ENCODE results near the gene DSCAM. TPM values are rescaled to one million over a fixed set of nuclear protein-coding genes. Genes with fewer than 3 reads are reported as not detected.

Gene DSCAM
- total and polyA plus RNA-seq, 4 experiments from 2014 or later = not detected

DNA sequence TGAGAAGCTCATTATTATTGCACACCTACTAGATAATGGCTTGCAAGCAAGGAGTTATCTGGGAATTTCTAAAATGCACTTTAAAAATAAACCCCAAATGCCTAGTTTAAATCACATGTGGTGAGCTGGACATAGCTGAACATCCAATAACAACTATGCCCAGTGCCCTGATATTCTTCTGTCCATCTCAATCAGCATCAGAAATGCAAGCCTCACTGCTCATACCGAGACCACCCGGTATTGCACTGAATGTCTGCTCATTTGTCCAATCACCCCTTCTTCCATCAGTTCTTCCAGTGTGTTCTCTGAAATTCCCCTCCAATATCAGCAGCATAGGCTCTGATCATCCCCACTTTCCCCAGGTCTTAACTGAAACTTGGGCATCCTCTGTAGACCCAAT lies 383.8 kb downstream of the DSCAM start:
- no peak overlapping the region for H3K27ac Mint-ChIP-seq
- H3K27ac ChIP-seq (ENCODE audit: low read depth, low read length) = no peak overlapping the region
- no peak for DNase-seq
- no peak overlapping the region for H3K4me3 ChIP-seq (ENCODE audit: low read length in 2 of 2)
- no peaks in the 10 kb centered on the region for H3K4me1 Mint-ChIP-seq
- ChIA-PET CTCF (ENCODE audit: partially characterized antibody) (no interaction called here), POLR2A (ENCODE audit: partially characterized antibody) (no interaction called here)
- no peak overlapping the region for H3K4me3 Mint-ChIP-seq
- no peaks in the 10 kb centered on the region for H3K36me3 Mint-ChIP-seq
- no peaks in the 10 kb centered on the region for H3K27me3 Mint-ChIP-seq
- no peaks in the 10 kb centered on the region for H3K27me3 ChIP-seq (ENCODE audit: insufficient read depth, low read length)
- intact Hi-C loops (cut with micrococcal nuclease) = no loop called here
- peaks cover 0 to 5% (median 0%) of the 10 kb centered on the region in 8 donors for H3K9me3 Mint-ChIP-seq
- H3K9me3 ChIP-seq (ENCODE audit: control insufficient read depth in 1 of 2, low read length in 2 of 2) = no peaks in the 10 kb centered on the region
- H3K36me3 ChIP-seq (ENCODE audit: insufficient read depth, low read length) = no peaks in the 10 kb centered on the region
- no peaks in the 10 kb centered on the region for H3K4me1 ChIP-seq (ENCODE audit: insufficient read depth, low read length)

DNA sequence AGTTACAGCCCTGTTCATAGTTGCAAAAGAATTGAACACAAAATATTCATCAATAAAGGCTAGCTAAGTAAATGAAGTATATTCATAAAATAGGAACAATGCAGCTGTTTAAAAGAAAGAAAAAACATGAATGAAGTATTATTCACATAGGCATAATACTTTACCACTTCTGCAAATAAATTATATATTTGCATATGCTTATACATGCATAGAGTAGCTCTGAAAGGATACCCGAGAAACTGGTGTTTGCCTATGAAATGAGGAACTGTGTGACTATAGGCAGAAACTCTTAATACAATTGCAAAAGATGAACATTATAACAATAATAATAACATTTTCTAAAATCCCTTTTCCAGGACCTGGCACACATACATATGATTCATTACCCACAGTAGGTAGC lies 385.9 kb downstream of the DSCAM start:
- peaks cover 0 to 7% (median 0%) of the 10 kb centered on the region in 8 donors for H3K9me3 Mint-ChIP-seq
- Histone ChIP-seq H3K36me3 (ENCODE audit: insufficient read depth, low read length) (no peaks in the 10 kb centered on the region), H3K4me3 (ENCODE audit: low read length in 2 of 2) (no peak overlapping the region), H3K9me3 (ENCODE audit: control insufficient read depth in 1 of 2, low read length in 2 of 2) (no peaks in the 10 kb centered on the region), H3K27me3 (ENCODE audit: insufficient read depth, low read length) (no peaks in the 10 kb centered on the region), H3K4me1 (ENCODE audit: insufficient read depth, low read length) (no peaks in the 10 kb centered on the region), H3K27ac (ENCODE audit: low read depth, low read length) (no peak overlapping the region)
- no peaks in the 10 kb centered on the region for H3K4me1 Mint-ChIP-seq
- ChIA-PET POLR2A (ENCODE audit: partially characterized antibody) (no interaction called here), CTCF (ENCODE audit: partially characterized antibody) (no interaction called here)
- H3K27me3 Mint-ChIP-seq = no peaks in the 10 kb centered on the region
- no peak for DNase-seq
- no peaks in the 10 kb centered on the region for H3K36me3 Mint-ChIP-seq
- intact Hi-C loops (cut with micrococcal nuclease) = no loop called here
- no peak overlapping the region for H3K4me3 Mint-ChIP-seq
- H3K27ac Mint-ChIP-seq = no peak overlapping the region

DNA sequence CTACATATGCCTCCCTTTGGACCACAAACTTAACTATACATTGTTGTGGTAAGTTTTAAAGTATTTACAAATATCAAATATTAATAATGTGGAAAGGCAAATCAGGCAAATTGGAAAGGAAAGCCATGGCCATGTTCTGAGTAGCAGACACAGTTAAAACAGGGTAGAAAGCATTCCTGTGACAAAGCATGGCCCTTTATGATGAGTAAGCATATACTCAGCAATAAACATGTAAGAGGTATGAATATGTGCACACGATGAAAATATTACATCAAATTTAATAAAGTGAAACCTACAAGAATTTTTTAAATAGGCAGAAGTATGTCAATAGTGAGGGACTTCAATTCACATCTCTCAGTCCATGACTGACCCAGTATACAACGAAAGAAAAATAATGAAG lies 389.2 kb downstream of the DSCAM start:
- DNase-seq = no peak
- Histone ChIP-seq H3K27ac (ENCODE audit: low read depth, low read length) (no peak overlapping the region), H3K4me3 (ENCODE audit: low read length in 2 of 2) (no peak overlapping the region), H3K9me3 (ENCODE audit: control insufficient read depth in 1 of 2, low read length in 2 of 2) (no peaks in the 10 kb centered on the region), H3K4me1 (ENCODE audit: insufficient read depth, low read length) (no peaks in the 10 kb centered on the region), H3K27me3 (ENCODE audit: insufficient read depth, low read length) (no peaks in the 10 kb centered on the region), H3K36me3 (ENCODE audit: insufficient read depth, low read length) (no peaks in the 10 kb centered on the region)
- ChIA-PET CTCF (ENCODE audit: partially characterized antibody) (no interaction called here), POLR2A (ENCODE audit: partially characterized antibody) (no interaction called here)
- intact Hi-C loops (cut with micrococcal nuclease) = no loop called here
- Mint-ChIP-seq H3K27ac (no peak overlapping the region), H3K27me3 (peaks cover 0 to 1% of the 10 kb centered on the region in 2 donors), H3K4me1 (no peaks in the 10 kb centered on the region), H3K4me3 (no peak overlapping the region), H3K9me3 (peaks cover 0 to 3% (median 0%) of the 10 kb centered on the region in 8 donors), H3K36me3 (no peaks in the 10 kb centered on the region)

DNA sequence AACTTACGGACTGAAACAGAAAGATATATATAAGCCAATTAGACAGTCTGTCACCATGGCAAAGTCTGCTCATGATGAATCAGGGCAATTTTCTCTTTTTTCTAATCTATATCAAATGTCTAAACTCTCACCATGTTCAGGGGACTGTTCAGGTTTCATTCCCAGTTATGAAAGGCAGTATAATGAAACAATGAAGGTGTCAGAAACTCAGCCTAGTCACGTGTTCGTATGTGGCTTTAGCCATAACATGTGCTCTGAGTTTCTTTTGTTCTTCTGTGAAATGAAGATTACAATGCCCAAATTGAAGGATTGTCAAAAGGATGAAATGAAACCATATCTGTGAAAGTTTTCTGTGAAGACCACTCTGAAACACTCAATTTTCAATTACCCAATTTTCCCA lies 392.9 kb downstream of the DSCAM start:
- Mint-ChIP-seq H3K36me3 (no peaks in the 10 kb centered on the region), H3K27ac (no peak overlapping the region), H3K9me3 (peaks cover 0 to 3% (median 0%) of the 10 kb centered on the region in 8 donors), H3K4me3 (no peak overlapping the region), H3K27me3 (peaks cover 0 to 1% of the 10 kb centered on the region in 2 donors), H3K4me1 (no peaks in the 10 kb centered on the region)
- POLR2A ChIA-PET (ENCODE audit: partially characterized antibody) = no interaction called here
- CTCF ChIA-PET (ENCODE audit: partially characterized antibody) = no interaction called here
- Histone ChIP-seq H3K27ac (ENCODE audit: low read depth, low read length) (no peak overlapping the region), H3K9me3 (ENCODE audit: control insufficient read depth in 1 of 2, low read length in 2 of 2) (no peaks in the 10 kb centered on the region), H3K4me1 (ENCODE audit: insufficient read depth, low read length) (no peaks in the 10 kb centered on the region), H3K27me3 (ENCODE audit: insufficient read depth, low read length) (no peaks in the 10 kb centered on the region), H3K4me3 (ENCODE audit: low read length in 2 of 2) (no peak overlapping the region), H3K36me3 (ENCODE audit: insufficient read depth, low read length) (no peaks in the 10 kb centered on the region)
- no peak for DNase-seq
- intact Hi-C loops (cut with micrococcal nuclease) = no loop called here

DNA sequence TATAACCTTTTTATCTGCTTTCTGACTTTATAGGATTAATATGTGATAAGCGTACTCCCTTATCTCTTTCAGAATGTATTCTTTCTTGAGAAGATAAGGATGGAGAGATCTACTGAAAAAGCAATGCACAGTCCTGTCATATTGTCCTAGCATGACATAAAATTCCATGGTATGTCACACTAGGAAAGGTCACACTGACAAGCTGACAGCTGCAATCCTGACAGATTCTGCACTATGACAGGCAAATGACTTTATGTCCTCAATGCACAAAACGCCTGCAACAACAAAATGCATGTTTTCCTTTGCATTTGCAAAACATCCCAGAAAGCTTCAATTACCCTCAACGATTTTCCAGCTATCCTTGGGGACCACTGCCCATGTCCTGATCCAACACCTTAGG lies 393.8 kb downstream of the DSCAM start:
- intact Hi-C loops (cut with micrococcal nuclease) = no loop called here
- Histone ChIP-seq H3K4me3 (ENCODE audit: low read length in 2 of 2) (no peak overlapping the region), H3K27me3 (ENCODE audit: insufficient read depth, low read length) (no peaks in the 10 kb centered on the region), H3K36me3 (ENCODE audit: insufficient read depth, low read length) (no peaks in the 10 kb centered on the region), H3K4me1 (ENCODE audit: insufficient read depth, low read length) (no peaks in the 10 kb centered on the region), H3K27ac (ENCODE audit: low read depth, low read length) (no peak overlapping the region), H3K9me3 (ENCODE audit: control insufficient read depth in 1 of 2, low read length in 2 of 2) (no peaks in the 10 kb centered on the region)
- Mint-ChIP-seq H3K36me3 (no peaks in the 10 kb centered on the region), H3K4me1 (no peaks in the 10 kb centered on the region), H3K9me3 (peaks cover 0 to 3% (median 0%) of the 10 kb centered on the region in 8 donors), H3K27me3 (peaks cover 0 to 1% of the 10 kb centered on the region in 2 donors), H3K4me3 (no peak overlapping the region), H3K27ac (no peak overlapping the region)
- POLR2A ChIA-PET (ENCODE audit: partially characterized antibody) = no interaction called here
- CTCF ChIA-PET (ENCODE audit: partially characterized antibody) = no interaction called here
- DNase-seq = no peak

DNA sequence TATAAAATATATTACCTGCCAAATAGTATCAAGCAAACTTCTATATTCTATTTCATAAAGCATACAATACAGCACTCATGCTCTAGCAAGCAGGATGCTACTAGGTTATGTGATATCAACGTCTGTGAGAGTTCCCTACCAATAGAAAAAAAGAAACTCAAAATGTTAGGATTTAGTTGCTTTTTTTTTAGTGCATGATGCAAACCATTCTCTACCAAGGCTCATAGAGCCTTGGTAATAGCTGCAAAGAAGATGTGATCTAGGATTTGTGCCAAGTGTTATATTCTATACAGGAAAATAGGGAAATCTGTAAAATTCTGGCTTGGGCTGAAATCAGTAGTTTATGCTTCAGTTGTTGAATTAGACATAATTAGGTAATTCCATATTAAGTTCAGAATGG lies 394.4 kb downstream of the DSCAM start:
- Mint-ChIP-seq H3K9me3 (peaks cover 0 to 3% (median 0%) of the 10 kb centered on the region in 8 donors), H3K4me3 (no peak overlapping the region), H3K27me3 (peaks cover 0 to 1% of the 10 kb centered on the region in 2 donors), H3K4me1 (no peaks in the 10 kb centered on the region), H3K27ac (no peak overlapping the region), H3K36me3 (no peaks in the 10 kb centered on the region)
- intact Hi-C loops (cut with micrococcal nuclease) = no loop called here
- ChIA-PET CTCF (ENCODE audit: partially characterized antibody) (no interaction called here), POLR2A (ENCODE audit: partially characterized antibody) (no interaction called here)
- Histone ChIP-seq H3K27ac (ENCODE audit: low read depth, low read length) (no peak overlapping the region), H3K36me3 (ENCODE audit: insufficient read depth, low read length) (no peaks in the 10 kb centered on the region), H3K4me3 (ENCODE audit: low read length in 2 of 2) (no peak overlapping the region), H3K27me3 (ENCODE audit: insufficient read depth, low read length) (no peaks in the 10 kb centered on the region), H3K4me1 (ENCODE audit: insufficient read depth, low read length) (no peaks in the 10 kb centered on the region), H3K9me3 (ENCODE audit: control insufficient read depth in 1 of 2, low read length in 2 of 2) (no peaks in the 10 kb centered on the region)
- no peak for DNase-seq

DNA sequence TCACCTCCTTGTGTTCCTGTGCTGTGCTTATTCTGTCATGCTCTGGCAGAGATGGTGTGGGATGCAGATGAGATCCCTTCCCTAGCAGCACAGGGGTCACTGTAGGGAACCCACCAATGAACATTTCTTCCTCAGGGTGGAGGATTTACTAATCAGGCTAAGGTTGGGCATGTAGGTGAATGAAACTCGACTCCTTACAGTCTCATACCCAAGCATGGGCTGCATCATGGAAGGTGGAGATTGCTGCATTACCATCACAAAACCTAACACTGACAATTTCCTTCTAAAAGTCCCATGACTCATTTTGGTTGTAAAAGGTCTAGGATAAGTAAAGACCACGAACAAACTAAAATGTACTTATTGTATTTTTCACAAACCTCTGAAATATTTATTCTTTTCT lies 399.9 kb downstream of the DSCAM start:
- no peaks in the 10 kb centered on the region for H3K36me3 ChIP-seq (ENCODE audit: insufficient read depth, low read length)
- Mint-ChIP-seq H3K36me3 (no peaks in the 10 kb centered on the region), H3K9me3 (peaks cover 0 to 10% (median 9%) of the 10 kb centered on the region in 8 donors), H3K4me3 (no peak overlapping the region), H3K27ac (no peak overlapping the region), H3K27me3 (no peaks in the 10 kb centered on the region), H3K4me1 (no peaks in the 10 kb centered on the region)
- intact Hi-C loops (cut with micrococcal nuclease) = no loop called here
- no peak for DNase-seq
- H3K4me1 ChIP-seq (ENCODE audit: insufficient read depth, low read length) = no peaks in the 10 kb centered on the region
- H3K27me3 ChIP-seq (ENCODE audit: insufficient read depth, low read length) = no peaks in the 10 kb centered on the region
- H3K27ac ChIP-seq (ENCODE audit: low read depth, low read length) = no peak overlapping the region
- CTCF ChIA-PET (ENCODE audit: partially characterized antibody) = no interaction called here
- H3K9me3 ChIP-seq (ENCODE audit: control insufficient read depth in 1 of 2, low read length in 2 of 2) = no peaks in the 10 kb centered on the region
- POLR2A ChIA-PET (ENCODE audit: partially characterized antibody) = no interaction called here
- no peak overlapping the region for H3K4me3 ChIP-seq (ENCODE audit: low read length in 2 of 2)

DNA sequence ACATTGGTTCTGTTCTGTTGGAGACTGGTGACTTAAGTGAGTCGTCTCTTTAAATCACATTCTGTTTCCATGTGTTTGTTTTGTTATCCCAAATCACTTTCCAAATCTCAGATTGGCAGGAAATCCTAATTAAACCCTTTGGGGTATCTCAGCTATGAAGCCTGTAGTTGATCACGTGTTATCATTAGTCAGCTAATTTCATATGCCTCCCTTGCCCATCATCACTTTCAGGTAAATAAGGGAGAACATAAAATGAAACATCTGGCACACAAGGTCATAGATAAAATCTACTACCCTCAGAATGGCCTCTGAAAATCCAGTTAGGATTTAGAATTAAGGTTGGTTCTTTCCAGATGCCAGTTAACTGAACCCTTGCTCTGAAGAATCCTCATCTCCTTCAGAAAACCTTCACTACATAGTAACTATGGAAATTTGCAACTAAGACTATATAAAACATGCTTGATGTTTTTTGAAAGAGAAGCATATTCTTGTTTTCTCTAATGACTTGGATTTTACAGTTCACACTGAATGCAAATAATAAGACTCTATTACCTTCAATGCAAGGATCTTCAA lies 401.5 kb downstream of the DSCAM start:
- ChIA-PET CTCF (ENCODE audit: partially characterized antibody) (no interaction called here), POLR2A (ENCODE audit: partially characterized antibody) (no interaction called here)
- no peaks in the 10 kb centered on the region for H3K36me3 ChIP-seq (ENCODE audit: insufficient read depth, low read length)
- no peaks in the 10 kb centered on the region for H3K4me1 ChIP-seq (ENCODE audit: insufficient read depth, low read length)
- H3K9me3 ChIP-seq (ENCODE audit: control insufficient read depth in 1 of 2, low read length in 2 of 2) = no peaks in the 10 kb centered on the region
- no peak overlapping the region for H3K27ac ChIP-seq (ENCODE audit: low read depth, low read length)
- DNase-seq = no peak
- Mint-ChIP-seq H3K36me3 (no peaks in the 10 kb centered on the region), H3K27ac (no peak overlapping the region), H3K9me3 (peaks cover 0 to 10% (median 9%) of the 10 kb centered on the region in 8 donors), H3K4me1 (no peaks in the 10 kb centered on the region), H3K27me3 (no peaks in the 10 kb centered on the region), H3K4me3 (no peak overlapping the region)
- H3K4me3 ChIP-seq (ENCODE audit: low read length in 2 of 2) = no peak overlapping the region
- intact Hi-C loops (cut with micrococcal nuclease) = no loop called here
- no peaks in the 10 kb centered on the region for H3K27me3 ChIP-seq (ENCODE audit: insufficient read depth, low read length)
